HepG2 (cell line): ENCODE results near the gene XRN1. TPM values are rescaled to one million over a fixed set of nuclear protein-coding genes. Genes with fewer than 3 reads are reported as not detected.

Source experiments
- ATAC-seq: fragments of 200-7000 bp; cut with Tn5 transposase; 3 replicates; pipeline ENCODE4 v1.9.1; 2020; ENCODE audit warnings: mild to moderate bottlenecking, moderate library complexity
- BruUV-seq: library from RNA; stranded (reverse); fragments of 400-500 nt; replicated peaks from 2 replicates; lab custom pipeline; 2021; lab: Mats Ljungman, UMichigan
- CTCF ChIA-PET: fragments of 300-600 bp; formaldehyde crosslinking; extraction: SDS; loops from one replicate; lab custom pipeline; 2021; ENCODE audit warnings: low total read pairs, inconsistent platforms, low intra/inter-chr PET ratio; lab: Yijun Ruan, JAX
- POLR2A ChIA-PET: fragments of 350-600 bp; sonication (Branson Sonifier 250); formaldehyde crosslinking; loops from one replicate; lab custom pipeline; 2020; ENCODE audit warnings: antibody characterized with exemption, inconsistent platforms; lab: Yijun Ruan, JAX
- DNase-seq: peaks from one replicate; pipeline ENCODE4 v3.0.0-alpha.2; 2015; ENCODE audit warnings: low spot score
- FAIRE-seq: peaks from 3 replicates; lab custom pipeline; 2011; peaks lifted over from hg19 to GRCh38; lab: Jason Lieb, UNC
- H2AFZ ChIP-seq: one replicate; pipeline ENCODE4 v1.6.1; 2011; ENCODE audit warnings: low read length, inconsistent platforms
- H3K27ac ChIP-seq: fragments of 300-600 bp; 3 replicates; pipeline ENCODE4 v1.8.0; 2011; ENCODE audit warnings: mixed run types, mild to moderate bottlenecking, mixed read lengths, low read length, inconsistent platforms; ENCODE audit not compliant: insufficient read depth; ENCODE audit errors: extremely low read length
- H3K27me3 ChIP-seq, 2 experiments: fragments of 200-600 bp in 1 of 2; 2 replicates in 1 of 2; 3 replicates in 1 of 2; pipeline versions ENCODE4 v1.6.0 to v1.8.0; 2011; ENCODE audit warnings: low read length in 2 of 2, mild to moderate bottlenecking in 2 of 2, moderate library complexity in 2 of 2, inconsistent platforms in 1 of 2; ENCODE audit not compliant: insufficient read depth in 2 of 2, control insufficient read depth in 1 of 2
- H3K36me3 ChIP-seq, 2 experiments: fragments of 200-600 bp in 1 of 2; replicated peaks in 1 of 2; 2 replicates in 1 of 2; 3 replicates in 1 of 2; pipeline versions ENCODE4 v1.5.1 to v1.8.0; 2011; ENCODE audit warnings: low read length in 2 of 2, inconsistent platforms in 1 of 2; ENCODE audit not compliant: insufficient read depth in 2 of 2, control insufficient read depth in 1 of 2
- H3K4me1 ChIP-seq: 2 replicates; pipeline ENCODE4 v1.5.1; 2012; ENCODE audit warnings: low read length, inconsistent platforms; ENCODE audit not compliant: insufficient read depth
- H3K4me2 ChIP-seq: 2 replicates; pipeline ENCODE4 v1.6.0; 2011; ENCODE audit warnings: low read depth, low read length, inconsistent platforms
- H3K4me3 ChIP-seq, 3 experiments: fragments of 200-600 bp in 1 of 3; sonication (generic), shearing (Covaris generic) in 1 of 3; replicated peaks in 1 of 3; 2 replicates each; pipeline ENCODE4 v1.5.1; 2011 to 2016; ENCODE audit warnings: low read length in 3 of 3, inconsistent platforms in 2 of 3, low read depth in 2 of 3, mild to moderate bottlenecking in 2 of 3, control low read depth in 1 of 3, mixed read lengths in 1 of 3; ENCODE audit not compliant: insufficient read depth in 1 of 3
- H3K79me2 ChIP-seq: one replicate; pipeline ENCODE4 v1.6.1; 2011; ENCODE audit warnings: low read length, inconsistent platforms; ENCODE audit not compliant: insufficient read depth
- H3K9ac ChIP-seq: 2 replicates; pipeline ENCODE4 v1.6.0; 2011; ENCODE audit warnings: mild to moderate bottlenecking, low read depth, low read length, inconsistent platforms; ENCODE audit not compliant: insufficient read depth
- H3K9me3 ChIP-seq: 2 replicates; pipeline ENCODE4 v1.5.1; 2012; ENCODE audit warnings: mild to moderate bottlenecking, low read length
- H4K20me1 ChIP-seq: 2 replicates; pipeline ENCODE4 v1.6.0; 2011; ENCODE audit warnings: inconsistent platforms, mild to moderate bottlenecking, low read length, moderate library complexity; ENCODE audit not compliant: insufficient read depth
- BCL6 ChIP-seq: IDR thresholded peaks from 2 replicates; pipeline ENCODE4 v1.6.1; 2016; ENCODE audit warnings: missing genetic modification reagents, missing compliant biosample characterization
- CTCF ChIP-seq: sonication (generic); formaldehyde crosslinking; IDR thresholded peaks from 2 replicates; pipeline ENCODE4 v1.5.0; 2020; ENCODE audit warnings: mild to moderate bottlenecking, missing genetic modification reagents, moderate library complexity
- RFX5 ChIP-seq: IDR thresholded peaks from 2 replicates; pipeline ENCODE4 v1.6.1; 2011; ENCODE audit warnings: low read depth, low read length, improper control_type of control experiment
- TCF12 ChIP-seq, 2 experiments: fragments of 450-650 bp in 1 of 2; sonication (generic) in 1 of 2; formaldehyde crosslinking in 1 of 2; IDR thresholded peaks; 2 replicates each; pipeline versions ENCODE4 v1.6.1 to v1.8.0; 2017 to 2022; ENCODE audit warnings: antibody characterized with exemption in 1 of 2, mild to moderate bottlenecking in 1 of 2, missing genetic modification reagents in 1 of 2, moderate library complexity in 1 of 2
- ZBTB7B ChIP-seq: sonication (generic); formaldehyde crosslinking; IDR thresholded peaks from 2 replicates; pipeline ENCODE4 v1.4.0; 2020; ENCODE audit warnings: missing genetic modification reagents
- ZNF557 ChIP-seq: sonication (generic); formaldehyde crosslinking; IDR thresholded peaks from 2 replicates; pipeline ENCODE4 v1.4.0; 2020; ENCODE audit warnings: missing genetic modification reagents
- ZNF660 ChIP-seq: sonication (generic); formaldehyde crosslinking; IDR thresholded peaks from 2 replicates; pipeline ENCODE4 v1.5.1; 2020; ENCODE audit warnings: mild to moderate bottlenecking, low read depth, missing genetic modification reagents, borderline replicate concordance
- ZNF761 ChIP-seq: sonication (generic); formaldehyde crosslinking; conservative IDR thresholded peaks from 2 replicates; pipeline ENCODE4 v1.4.0; 2020; ENCODE audit warnings: mild to moderate bottlenecking, missing genetic modification reagents
- ZNF782 ChIP-seq: sonication (generic); formaldehyde crosslinking; IDR thresholded peaks from 2 replicates; pipeline ENCODE4 v1.4.0; 2020; ENCODE audit warnings: missing genetic modification reagents, mild to moderate bottlenecking, borderline replicate concordance
- WGBS: methylation state at CpG from one replicate; pipeline ENCODE4 v1.1.6; 2017; ENCODE audit warnings: low lambda C conversion rate; 5-methylcytosine and 5-hydroxymethylcytosine counted together
- in situ Hi-C: cut with HindIII; loops from 2 replicates; pipeline ENCODE4 v1.10.0; 2017; ENCODE audit warnings: low pct_unique_long_range_greater_than_20kb; ENCODE audit not compliant: extremely low pct_ligation_motif_present
- intact Hi-C: fragments of 100-400 bp; cut with micrococcal nuclease; formaldehyde crosslinking; loops from one replicate; pipeline ENCODE4 v1.10.0; 2022; ENCODE audit not compliant: unreplicated experiment
- polyA plus RNA-seq, 8 experiments: library from polyadenylated mRNA; depleted of rRNA in 3 of 8; stranded (reverse) in 7 of 8; unstranded in 1 of 8; fragments of >200 nt; fragmentation: Illumina TruSeq in 4 of 8; extraction: Trizol in 4 of 8; gene quantifications; 2 replicates each; pipeline versions ENCODE4 v1.2.1 to v1.2.3, GENCODE V29; 2011 to 2016; ENCODE audit warnings: low read depth in 4 of 8, missing spikeins in 1 of 8, mixed read lengths in 1 of 8; ENCODE audit not compliant: insufficient read depth in 1 of 8
- total RNA-seq, 5 experiments: library from RNA; depleted of rRNA; stranded (reverse); fragments of >200 nt; fragmentation: Illumina TruSeq; extraction: Trizol; gene quantifications; 2 replicates each; pipeline ENCODE4 v1.2.3, GENCODE V29; 2016; ENCODE audit warnings: low read depth in 1 of 5
- TF ChIP-seq, protein P1 (sequence below): sonication (generic); formaldehyde crosslinking; conservative IDR thresholded peaks from 2 replicates; pipeline ENCODE4 v1.4.0; 2020; ENCODE audit warnings: missing genetic modification reagents
- TF ChIP-seq, protein P2 (sequence below): sonication (generic); formaldehyde crosslinking; IDR thresholded peaks from 2 replicates; pipeline ENCODE4 v1.9.0; 2022; ENCODE audit warnings: low read depth, missing genetic modification reagents

XRN1 gene
- total and polyA plus RNA-seq, 2 of the 13 experiments (the other 11 are each of a cell fraction or from before 2014, with no cell fraction given): 13.2 to 13.3 TPM

DNA sequence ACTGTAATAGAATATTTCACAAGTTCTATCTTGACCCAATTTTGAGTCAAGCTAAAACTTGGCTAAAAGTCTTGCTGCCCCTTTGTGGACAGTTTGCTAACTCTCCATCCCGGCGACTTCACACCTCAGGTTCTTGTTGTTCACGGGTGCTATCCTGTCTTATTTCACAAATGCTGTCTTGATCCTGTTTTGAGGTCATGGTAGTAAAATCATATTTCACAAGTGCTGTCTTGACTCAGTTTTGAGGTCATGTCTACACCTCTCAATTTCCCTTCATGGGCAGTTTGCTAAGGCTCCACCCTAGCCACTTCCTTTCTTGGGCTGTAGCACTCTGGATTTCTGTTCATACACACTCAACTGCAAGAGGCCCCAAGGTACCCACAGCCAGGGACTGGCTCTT is 177.4 kb downstream of the XRN1 start:
- 49% methylated on average over 3 of the region's 3 CpGs for WGBS
- H3K27me3 ChIP-seq: no peaks in the 10 kb centered on the region
- DNase-seq (no peak), ATAC-seq (no peak), FAIRE-seq (no peak)
- H3K27ac ChIP-seq: no peak overlapping the region
- no peak overlapping the region for H3K9ac ChIP-seq
- H3K4me2 ChIP-seq: no peak overlapping the region
- CTCF ChIA-PET: no interaction called here
- no peaks in the 10 kb centered on the region for H3K79me2 ChIP-seq
- in situ Hi-C loops (loop anchor here (10.0 kb wide), 2 partner anchors 86 to 306 kb away; no protein-coding TSS in a partner anchor), intact Hi-C loops (no loop called here)
- POLR2A ChIA-PET: no interaction called here
- H3K4me3 ChIP-seq: no peak overlapping the region
- 0 out of 2 replicates have a peak, but pooled peaks have one; percentile 9 for TF ChIP-seq CTCF (CRISPR knock-in tag)
- TF ChIP-seq ZNF782 (CRISPR knock-in tag): no peak
- TF ChIP-seq, protein P1, sequence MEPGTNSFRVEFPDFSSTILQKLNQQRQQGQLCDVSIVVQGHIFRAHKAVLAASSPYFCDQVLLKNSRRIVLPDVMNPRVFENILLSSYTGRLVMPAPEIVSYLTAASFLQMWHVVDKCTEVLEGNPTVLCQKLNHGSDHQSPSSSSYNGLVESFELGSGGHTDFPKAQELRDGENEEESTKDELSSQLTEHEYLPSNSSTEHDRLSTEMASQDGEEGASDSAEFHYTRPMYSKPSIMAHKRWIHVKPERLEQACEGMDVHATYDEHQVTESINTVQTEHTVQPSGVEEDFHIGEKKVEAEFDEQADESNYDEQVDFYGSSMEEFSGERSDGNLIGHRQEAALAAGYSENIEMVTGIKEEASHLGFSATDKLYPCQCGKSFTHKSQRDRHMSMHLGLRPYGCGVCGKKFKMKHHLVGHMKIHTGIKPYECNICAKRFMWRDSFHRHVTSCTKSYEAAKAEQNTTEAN: no peak
- H3K4me1 ChIP-seq: no peaks in the 10 kb centered on the region
- no TSS peak for BruUV-seq
- H2AFZ ChIP-seq: no peak overlapping the region
- H3K9me3 ChIP-seq: no peaks in the 10 kb centered on the region
- no peaks in the 10 kb centered on the region for H4K20me1 ChIP-seq
- no peaks in the 10 kb centered on the region for H3K36me3 ChIP-seq

GRCh38 chr3:142269767-142270166 is 178.1 kb downstream of the XRN1 start:
- intact Hi-C loops (no loop called here), in situ Hi-C loops (loop anchor here (10.0 kb wide), 2 partner anchors 85 to 305 kb away; no protein-coding TSS in a partner anchor)
- 0% methylated on average over 1 of the region's 1 CpG for WGBS
- H3K4me3 ChIP-seq: no peak overlapping the region
- no peaks in the 10 kb centered on the region for H3K4me1 ChIP-seq
- no TSS peak for BruUV-seq
- no peaks in the 10 kb centered on the region for H3K27me3 ChIP-seq
- FAIRE-seq: no peak
- H3K9ac ChIP-seq: no peak overlapping the region
- no peaks in the 10 kb centered on the region for H3K79me2 ChIP-seq
- no peak for DNase-seq
- H3K36me3 ChIP-seq: no peaks in the 10 kb centered on the region
- no peak overlapping the region for H3K4me2 ChIP-seq
- ChIA-PET CTCF (no interaction called here), POLR2A (no interaction called here)
- H3K9me3 ChIP-seq: no peaks in the 10 kb centered on the region
- no peak overlapping the region for H3K27ac ChIP-seq
- no peak overlapping the region for H2AFZ ChIP-seq
- no peak for ATAC-seq
- H4K20me1 ChIP-seq: no peaks in the 10 kb centered on the region
- TF ChIP-seq ZNF557 (CRISPR knock-in tag) (no peak), ZBTB7B (CRISPR knock-in tag) (no peak), ZNF660 (no peak), BCL6 (CRISPR knock-in tag) (no peak), ZNF761 (CRISPR knock-in tag) (no peak), RFX5 (no peak), TCF12 (IDR thresholded peaks at IDR 0.05) (no peak), TCF12 (CRISPR knock-in tag; IDR thresholded peaks at IDR 0.05) (no peak)
- TF ChIP-seq, protein P2, sequence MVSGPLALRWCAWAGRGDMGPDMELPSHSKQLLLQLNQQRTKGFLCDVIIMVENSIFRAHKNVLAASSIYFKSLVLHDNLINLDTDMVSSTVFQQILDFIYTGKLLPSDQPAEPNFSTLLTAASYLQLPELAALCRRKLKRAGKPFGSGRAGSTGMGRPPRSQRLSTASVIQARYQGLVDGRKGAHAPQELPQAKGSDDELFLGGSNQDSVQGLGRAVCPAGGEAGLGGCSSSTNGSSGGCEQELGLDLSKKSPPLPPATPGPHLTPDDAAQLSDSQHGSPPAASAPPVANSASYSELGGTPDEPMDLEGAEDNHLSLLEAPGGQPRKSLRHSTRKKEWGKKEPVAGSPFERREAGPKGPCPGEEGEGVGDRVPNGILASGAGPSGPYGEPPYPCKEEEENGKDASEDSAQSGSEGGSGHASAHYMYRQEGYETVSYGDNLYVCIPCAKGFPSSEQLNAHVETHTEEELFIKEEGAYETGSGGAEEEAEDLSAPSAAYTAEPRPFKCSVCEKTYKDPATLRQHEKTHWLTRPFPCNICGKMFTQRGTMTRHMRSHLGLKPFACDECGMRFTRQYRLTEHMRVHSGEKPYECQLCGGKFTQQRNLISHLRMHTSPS (CRISPR knock-in tag): no peak
